Measurements from ENCODE around the gene SLC25A1. TPM values are rescaled to one million over a fixed set of nuclear protein-coding genes. Genes with fewer than 3 reads are reported as not detected.

SLC25A1 gene
- total and polyA plus RNA-seq, 10 of the 15 experiments (the other 5 are each of a cell fraction or from before 2014, with no cell fraction given): 2.3 to 79.0 (median 30.3) TPM

- Histone ChIP-seq H3K79me2 (ENCODE audit: control insufficient read depth, insufficient read depth, low read length) (peaks cover 41% of the 10 kb centered on the region), H4K20me1 (ENCODE audit: control insufficient read depth, insufficient read depth) (no peaks in the 10 kb centered on the region), H3K36me3 (ENCODE audit: control insufficient read depth in 2 of 2, insufficient read depth in 2 of 2, low read length in 1 of 2) (peaks cover 0 to 1% of the 10 kb centered on the region in 2 experiments; a peak in 2 of 4 replicates), H3K9me3 (replicated peaks; ENCODE audit: control insufficient read depth, insufficient read depth, low read length) (no peaks in the 10 kb centered on the region), H3K4me1 (ENCODE audit: control insufficient read depth, insufficient read depth, low read length) (peaks cover 31% of the 10 kb centered on the region), H3K27ac (ENCODE audit: control insufficient read depth, insufficient read depth) (peak overlapping the region; percentile 83), H3K4me3 (peak overlapping the region; percentile 95), H3K9ac (ENCODE audit: control insufficient read depth, insufficient read depth, low read length) (peak overlapping the region; percentile 95), H3K27me3 (replicated peaks in 1 of 2; ENCODE audit: control insufficient read depth in 2 of 2, insufficient read depth in 2 of 2, low read length in 1 of 2) (peaks cover 5 to 11% of the 10 kb centered on the region in 2 experiments; a peak in 3 of 4 replicates), H3K4me2 (ENCODE audit: control insufficient read depth, insufficient read depth) (peak overlapping the region; percentile 89), H2AFZ (ENCODE audit: control insufficient read depth, low read depth, low read length) (no peak overlapping the region)
- BruUV-seq (replicated peaks): no TSS peak
- ATAC-seq: no peak
- TF ChIP-seq KAT2A (conservative IDR thresholded peaks at IDR 0.05; ENCODE audit: control insufficient read depth, low read depth, low read length) (no peak), POLR2AphosphoS2 (IDR thresholded peaks at IDR 0.05; ENCODE audit: low read depth, low read length) (0 out of 2 replicates have a peak, but pooled peaks have one; percentile 15)
- RAD21 ChIA-PET (ENCODE audit: unreplicated experiment): interaction anchor here (1.0 kb wide), 1 partner anchor 28 kb away, joined by 4 read pairs; the partner anchor contains the start of gene ESS2
- in situ Hi-C loops (cut with MboI): no loop called here
- DNase-seq (ENCODE audit: low read depth, low spot score): no peak
- SMC1A ChIA-PET (ENCODE audit: uncharacterized antibody, unreplicated experiment): interaction anchor here (1.0 kb wide), 1 partner anchor 15 kb away, joined by 3 read pairs; no protein-coding TSS in a partner anchor
- FAIRE-seq: no peak
- CTCF ChIA-PET: interaction anchor here (2.1 kb wide), 1 partner anchor 28 kb away, joined by 15 read pairs; the partner anchor contains the start of gene ESS2
- POLR2A ChIA-PET: no interaction called here
- WGBS (ENCODE audit: insufficient coverage, insufficient replicate concordance, low lambda C conversion rate, missing lambda C conversion rate): 2% methylated on average over 13 of the region's 13 CpGs
- intact Hi-C loops (cut with micrococcal nuclease; ENCODE audit: unreplicated experiment): no loop called here
Measured at GRCh38 chr22:19172213-19173046, 6.1 kb downstream of the SLC25A1 start.

GRCh38 chr22:19169947-19170318, 8.6 kb downstream of the SLC25A1 start:
- Histone ChIP-seq H4K20me1 (ENCODE audit: control insufficient read depth, insufficient read depth) (no peaks in the 10 kb centered on the region), H3K9me3 (replicated peaks; ENCODE audit: control insufficient read depth, insufficient read depth, low read length) (no peaks in the 10 kb centered on the region), H3K4me3 (no peak overlapping the region), H2AFZ (ENCODE audit: control insufficient read depth, low read depth, low read length) (no peak overlapping the region), H3K36me3 (ENCODE audit: control insufficient read depth in 2 of 2, insufficient read depth in 2 of 2, low read length in 1 of 2) (peaks cover 0 to 1% of the 10 kb centered on the region in 2 experiments; a peak in 2 of 4 replicates), H3K79me2 (ENCODE audit: control insufficient read depth, insufficient read depth, low read length) (peaks cover 36% of the 10 kb centered on the region), H3K9ac (ENCODE audit: control insufficient read depth, insufficient read depth, low read length) (no peak overlapping the region), H3K4me2 (ENCODE audit: control insufficient read depth, insufficient read depth) (no peak overlapping the region; the same call in 1 of the 2 replicates), H3K4me1 (ENCODE audit: control insufficient read depth, insufficient read depth, low read length) (peaks cover 28% of the 10 kb centered on the region), H3K27me3 (replicated peaks in 1 of 2; ENCODE audit: control insufficient read depth in 2 of 2, insufficient read depth in 2 of 2, low read length in 1 of 2) (peaks cover 5 to 11% of the 10 kb centered on the region in 2 experiments; a peak in 3 of 4 replicates), H3K27ac (ENCODE audit: control insufficient read depth, insufficient read depth) (no peak overlapping the region)
- FAIRE-seq (no peak), ATAC-seq (no peak), DNase-seq (ENCODE audit: low read depth, low spot score) (no peak)
- 28% methylated on average over 7 of the region's 7 CpGs for WGBS (ENCODE audit: insufficient coverage, insufficient replicate concordance, low lambda C conversion rate, missing lambda C conversion rate)
- POLR2A ChIA-PET: interaction anchor here (0.5 kb wide), 1 partner anchor 9 kb away, joined by 3 read pairs; no protein-coding TSS in a partner anchor
- SMC1A ChIA-PET (ENCODE audit: uncharacterized antibody, unreplicated experiment): no interaction called here
- intact Hi-C loops (cut with micrococcal nuclease; ENCODE audit: unreplicated experiment) (no loop called here), in situ Hi-C loops (cut with MboI) (no loop called here)
- BruUV-seq (replicated peaks): no TSS peak
- RAD21 ChIA-PET (ENCODE audit: unreplicated experiment): no interaction called here
- CTCF ChIA-PET: interaction anchor here (1.8 kb wide), 1 partner anchor 9 kb away, joined by 4 read pairs; no protein-coding TSS in a partner anchor
- TF ChIP-seq ZBTB40 (IDR thresholded peaks at IDR 0.05; ENCODE audit: borderline replicate concordance) (no peak), BRCA1 (IDR thresholded peaks at IDR 0.05; ENCODE audit: low read depth, low read length) (no peak), CBX3 (IDR thresholded peaks at IDR 0.05; ENCODE audit: borderline replicate concordance, low read depth) (no peak), LARP7 (IDR thresholded peaks at IDR 0.05) (no peak), ZNF384 (IDR thresholded peaks at IDR 0.05; ENCODE audit: borderline replicate concordance, low read depth, low read length) (no peak), ZSCAN29 (IDR thresholded peaks at IDR 0.05) (no peak), EED (IDR thresholded peaks at IDR 0.05; ENCODE audit: low read depth) (no peak)

Measured in GM12878 (cell line).